GM12865 (cell line): ENCODE data around the gene TRIM10.
A peak's percentile ranks its signal among the peaks of the same experiment; 100 is the strongest.
"Not testable (repeated sequence)": the region's sequence is repeated elsewhere in the genome, so short reads cannot be mapped to it uniquely, and the experiment has no call there.

ENCODE experiments used
- DNase-seq: peaks from one replicate; pipeline ENCODE4 v3.0.0; 2010; ENCODE audit warnings: low read depth
- H3K4me3 ChIP-seq: 2 replicates; pipeline ENCODE4 v1.5.1; 2011; ENCODE audit warnings: mild to moderate bottlenecking, low read depth, low read length, control low read depth
- TF ChIP-seq, protein P1 (sequence below): IDR thresholded peaks from 2 replicates; pipeline ENCODE4 v1.5.1; 2011; ENCODE audit warnings: low read length, control low read depth, low read depth, inconsistent platforms; ENCODE audit not compliant: insufficient read depth; ENCODE audit errors: missing control alignments

TRIM10 gene

DNA sequence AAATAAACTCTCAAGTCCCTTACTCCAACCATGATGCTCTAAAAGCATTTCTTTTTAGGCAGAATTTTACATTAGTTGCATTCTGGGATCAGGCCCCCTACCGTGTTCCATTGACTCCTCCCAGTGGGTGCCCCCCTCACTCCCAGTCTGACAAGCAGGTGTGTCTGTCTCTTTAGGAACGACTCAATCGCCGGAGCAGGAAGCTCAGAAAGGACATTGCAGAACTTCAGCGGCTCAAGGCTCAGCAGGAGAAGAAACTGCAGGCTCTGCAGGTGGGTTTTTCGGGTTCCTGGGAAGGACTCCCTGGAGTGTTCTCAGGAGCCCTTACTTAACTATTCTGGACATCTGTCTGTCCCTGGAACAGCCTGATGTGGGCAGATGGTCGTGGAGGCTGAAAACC lies 15.2 kb downstream of the TRIM10 start:
- no peak for DNase-seq
- TF ChIP-seq, protein P1, sequence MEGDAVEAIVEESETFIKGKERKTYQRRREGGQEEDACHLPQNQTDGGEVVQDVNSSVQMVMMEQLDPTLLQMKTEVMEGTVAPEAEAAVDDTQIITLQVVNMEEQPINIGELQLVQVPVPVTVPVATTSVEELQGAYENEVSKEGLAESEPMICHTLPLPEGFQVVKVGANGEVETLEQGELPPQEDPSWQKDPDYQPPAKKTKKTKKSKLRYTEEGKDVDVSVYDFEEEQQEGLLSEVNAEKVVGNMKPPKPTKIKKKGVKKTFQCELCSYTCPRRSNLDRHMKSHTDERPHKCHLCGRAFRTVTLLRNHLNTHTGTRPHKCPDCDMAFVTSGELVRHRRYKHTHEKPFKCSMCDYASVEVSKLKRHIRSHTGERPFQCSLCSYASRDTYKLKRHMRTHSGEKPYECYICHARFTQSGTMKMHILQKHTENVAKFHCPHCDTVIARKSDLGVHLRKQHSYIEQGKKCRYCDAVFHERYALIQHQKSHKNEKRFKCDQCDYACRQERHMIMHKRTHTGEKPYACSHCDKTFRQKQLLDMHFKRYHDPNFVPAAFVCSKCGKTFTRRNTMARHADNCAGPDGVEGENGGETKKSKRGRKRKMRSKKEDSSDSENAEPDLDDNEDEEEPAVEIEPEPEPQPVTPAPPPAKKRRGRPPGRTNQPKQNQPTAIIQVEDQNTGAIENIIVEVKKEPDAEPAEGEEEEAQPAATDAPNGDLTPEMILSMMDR, result no peak
- H3K4me3 ChIP-seq, result no peak overlapping the region

DNA sequence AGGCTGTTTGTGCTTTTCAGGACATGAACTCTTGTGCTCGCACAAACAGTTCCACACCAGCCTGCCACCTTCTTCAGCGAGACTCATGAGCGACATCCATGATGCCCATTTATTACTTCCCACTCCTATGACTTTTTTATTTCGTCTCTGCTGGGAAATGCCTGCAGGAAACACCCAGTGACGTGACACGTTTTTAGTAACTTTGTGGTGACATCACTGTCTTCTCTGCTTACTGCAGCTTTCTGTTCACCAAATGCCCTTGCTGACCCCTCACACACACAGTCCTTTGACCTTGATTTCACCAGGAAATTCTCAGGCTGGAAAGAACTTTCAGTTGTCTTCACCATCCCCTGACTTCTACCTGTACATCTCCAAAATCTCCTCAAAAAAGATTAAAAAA lies 16.2 kb downstream of the TRIM10 start:
- no peak for DNase-seq
- H3K4me3 ChIP-seq, result no peak overlapping the region
- TF ChIP-seq, protein P1, result no peak

DNA sequence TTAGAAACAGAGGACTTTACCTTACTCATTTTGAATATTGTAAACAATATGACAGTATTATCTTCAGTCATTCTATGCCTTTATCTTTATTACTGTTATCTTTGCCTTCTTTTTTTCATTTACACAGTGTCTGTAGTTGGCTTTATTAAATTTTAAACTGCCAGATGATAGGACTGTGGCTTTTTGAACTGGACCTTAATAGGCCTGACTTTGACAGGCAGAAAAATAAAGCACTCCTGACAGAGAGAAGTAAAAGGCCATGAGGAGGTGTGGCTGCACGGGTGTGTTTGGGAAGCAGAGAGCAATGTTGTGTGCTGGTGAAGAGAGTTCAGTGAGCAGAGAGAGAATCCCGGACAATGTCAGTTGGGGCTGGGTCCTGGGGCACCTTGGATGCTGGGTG lies 17.2 kb downstream of the TRIM10 start:
- TF ChIP-seq, protein P1, result no peak

DNA sequence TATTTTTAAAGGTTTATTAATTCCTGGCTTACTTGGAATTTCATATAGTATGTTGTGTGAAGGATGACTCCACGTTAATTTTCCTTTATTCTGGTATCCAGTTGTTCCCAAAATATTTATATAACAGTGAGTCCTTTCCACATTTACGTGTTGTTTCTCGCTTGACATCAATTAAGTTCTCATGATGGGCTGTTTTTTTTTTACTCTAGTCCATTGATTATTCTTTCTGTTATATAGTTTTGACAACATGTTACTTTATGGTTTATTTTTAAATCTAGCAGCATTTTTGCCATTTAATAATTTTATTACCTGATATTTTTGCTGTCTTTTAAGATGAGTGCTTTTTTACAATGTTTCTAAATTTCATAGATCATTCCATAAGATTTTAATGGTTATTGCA lies 18.3 kb downstream of the TRIM10 start:
- no peak for DNase-seq
- TF ChIP-seq, protein P1, result no peak
- no peak overlapping the region for H3K4me3 ChIP-seq

More for the DNA sequence above, 17.2 kb downstream of the TRIM10 start:
- DNase-seq, result no peak
- H3K4me3 ChIP-seq, result no peak overlapping the region

DNA sequence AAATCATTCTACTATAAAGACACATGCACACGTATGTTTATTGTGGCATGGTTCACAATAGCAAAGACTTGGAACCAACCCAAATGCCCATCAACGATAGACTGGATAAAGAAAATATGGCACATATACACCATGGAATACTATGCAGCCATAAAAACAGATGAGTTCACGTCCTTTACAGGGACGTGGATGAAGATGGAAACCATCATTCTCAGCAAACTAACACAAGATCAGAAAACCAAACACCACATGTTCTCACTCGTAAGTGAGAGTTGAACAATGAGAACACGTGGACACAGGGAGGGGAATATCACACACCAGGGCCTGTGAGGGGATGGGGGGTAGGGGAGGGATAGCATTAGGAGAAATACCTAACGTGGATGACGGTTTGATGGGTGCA lies 20.8 kb downstream of the TRIM10 start:
- H3K4me3 ChIP-seq, DNase-seq: not testable (repeated sequence)

DNA sequence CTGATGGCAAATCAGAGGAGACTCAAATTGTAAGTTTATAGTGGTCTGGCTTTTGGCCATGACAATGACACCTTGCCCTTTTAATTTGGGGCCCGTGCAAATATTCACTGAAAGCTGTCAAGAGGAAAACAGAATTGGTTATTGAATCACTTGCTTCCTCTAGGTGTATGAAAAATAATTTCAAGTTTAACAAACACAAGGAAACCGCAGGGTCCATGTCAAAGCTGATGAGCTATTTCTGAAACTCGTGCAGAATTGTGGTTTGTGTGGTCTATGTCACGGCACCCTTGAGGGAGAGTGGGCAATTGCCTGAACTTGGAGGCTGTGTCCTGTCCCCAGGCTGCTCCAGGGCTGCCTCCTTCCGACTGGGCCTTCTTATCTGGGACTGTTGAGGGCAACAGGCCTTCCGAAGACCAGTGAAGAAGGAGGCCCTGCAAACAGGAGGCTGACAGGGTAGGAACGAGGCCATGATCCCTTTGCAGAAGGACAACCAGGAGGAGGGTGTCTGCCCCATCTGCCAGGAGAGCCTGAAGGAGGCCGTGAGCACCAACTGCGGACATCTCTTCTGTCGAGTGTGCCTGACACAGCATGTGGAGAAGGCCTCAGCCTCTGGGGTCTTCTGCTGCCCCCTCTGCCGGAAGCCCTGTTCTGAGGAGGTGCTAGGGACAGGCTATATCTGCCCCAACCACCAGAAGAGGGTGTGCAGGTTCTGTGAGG lies 24.3 kb downstream of the TRIM10 start:
- H3K4me3 ChIP-seq, result no peak overlapping the region
- DNase-seq, result peak; percentile 39
- TF ChIP-seq, protein P1, result no peak

DNA sequence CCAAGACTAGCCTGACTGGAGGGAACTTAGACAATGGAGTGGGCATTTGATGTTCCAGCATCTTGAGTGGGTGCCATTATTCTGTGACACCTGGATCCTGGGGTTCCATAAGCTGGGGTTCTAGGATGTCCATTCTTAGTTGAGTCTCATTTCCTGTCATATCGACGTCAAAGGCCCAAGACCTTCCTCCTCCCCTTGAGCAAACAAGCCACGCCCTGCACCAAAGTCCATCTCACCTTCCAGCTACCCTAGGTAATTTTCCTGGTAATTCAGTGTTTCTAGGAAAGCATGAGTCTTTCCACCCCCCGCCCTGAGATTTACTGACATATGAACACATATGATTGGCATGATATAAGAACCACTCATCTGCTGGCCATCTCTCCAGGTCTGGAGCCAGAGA lies 25.3 kb downstream of the TRIM10 start, which contains the start of gene TRIM40:
TRIM40 (plus strand) TSS at position 384 of the 400 bp plus-strand sequence. CDS start 897 bp downstream, outside the sequence.
- no peak within 1 kb of the TSS for H3K4me3 ChIP-seq
- TF ChIP-seq, protein P1, result no peak
- DNase-seq, result no peak
